ENCODE measurements around the gene OR5B21.

Gene OR5B21

DNA sequence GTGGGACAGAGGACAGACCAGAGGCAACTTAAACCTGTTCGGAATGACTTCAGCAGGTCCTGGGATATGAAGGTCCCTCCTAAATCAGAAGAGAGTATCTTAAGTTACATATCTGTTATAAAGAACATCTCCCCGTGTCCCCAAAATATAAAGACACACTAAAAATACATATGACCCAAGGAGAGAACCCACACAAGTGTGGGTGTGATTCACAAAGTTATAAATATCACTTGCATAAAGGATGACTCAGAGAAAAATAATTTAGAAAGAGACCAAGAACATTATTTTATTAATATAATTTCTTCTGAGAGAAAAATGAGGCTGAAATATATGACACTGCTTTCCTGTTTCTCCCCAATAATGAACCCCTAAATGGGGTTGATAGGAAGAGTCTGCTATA lies 14.2 kb downstream of the OR5B21 start:
- DNase-seq (ENCODE audit: low spot score), result no peak

GRCh38 chr11:58490827-58491226 lies 17.1 kb downstream of the OR5B21 start:
- no peak for DNase-seq (ENCODE audit: low spot score)

DNA sequence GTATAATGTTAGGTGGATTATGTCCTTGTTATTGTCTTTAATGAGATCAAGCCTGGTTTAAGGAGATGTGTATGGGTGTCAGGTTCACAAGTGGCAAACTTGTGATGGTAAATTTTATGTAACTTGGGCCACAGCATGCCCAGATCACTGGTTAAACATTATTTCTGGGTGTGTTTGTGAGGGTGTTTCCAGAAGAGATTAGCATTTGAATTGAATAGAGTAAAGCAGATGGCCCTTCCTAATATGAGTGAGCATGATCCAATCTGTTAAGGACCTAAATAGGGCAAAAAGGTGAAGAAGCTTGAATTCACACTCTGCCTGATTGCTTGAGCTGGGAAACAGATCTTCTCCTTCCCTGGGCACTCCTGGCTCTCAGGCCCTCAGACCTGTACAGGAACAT lies 20.7 kb downstream of the OR5B21 start:
- DNase-seq (ENCODE audit: low spot score), result no peak

DNA sequence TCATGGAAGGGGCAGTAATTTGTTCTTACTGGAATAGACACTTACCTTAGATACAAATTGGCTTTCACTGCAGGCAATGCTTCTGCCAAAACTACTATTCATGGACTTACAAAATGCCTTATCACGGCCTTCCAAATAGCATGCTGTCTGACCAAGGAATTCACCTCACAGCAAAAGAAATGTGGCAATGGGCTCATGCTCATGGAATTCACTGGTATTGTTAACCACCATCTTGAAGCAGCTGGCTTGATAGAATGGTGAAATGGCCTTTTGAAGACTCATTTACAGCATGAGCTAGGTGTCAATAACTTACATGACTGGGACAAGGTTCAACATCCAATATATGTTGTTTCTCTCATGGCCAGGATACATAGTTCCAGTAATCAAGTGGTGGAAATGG lies 21.9 kb downstream of the OR5B21 start:
- DNase-seq (ENCODE audit: low spot score), result no peak

DNA sequence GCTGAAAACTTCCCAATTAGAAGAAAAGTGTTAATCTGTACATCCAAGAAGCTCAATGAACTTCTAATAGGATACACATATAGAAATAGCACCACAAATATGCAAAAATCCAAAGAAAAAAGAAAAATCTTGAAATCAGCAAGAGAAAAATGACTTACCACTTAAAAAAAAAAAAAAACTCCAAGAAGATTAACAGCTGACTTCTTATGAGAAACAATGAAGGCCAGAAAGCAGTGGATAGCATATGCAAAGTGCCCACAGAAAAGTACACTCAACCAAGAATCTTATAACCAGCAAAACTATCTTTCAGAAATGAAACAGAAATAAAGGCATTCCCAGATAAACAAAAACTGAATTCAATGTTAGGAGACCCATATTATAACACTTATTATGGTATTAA lies 36.0 kb downstream of the OR5B21 start:
- DNase-seq (ENCODE audit: low spot score), result no peak

DNA sequence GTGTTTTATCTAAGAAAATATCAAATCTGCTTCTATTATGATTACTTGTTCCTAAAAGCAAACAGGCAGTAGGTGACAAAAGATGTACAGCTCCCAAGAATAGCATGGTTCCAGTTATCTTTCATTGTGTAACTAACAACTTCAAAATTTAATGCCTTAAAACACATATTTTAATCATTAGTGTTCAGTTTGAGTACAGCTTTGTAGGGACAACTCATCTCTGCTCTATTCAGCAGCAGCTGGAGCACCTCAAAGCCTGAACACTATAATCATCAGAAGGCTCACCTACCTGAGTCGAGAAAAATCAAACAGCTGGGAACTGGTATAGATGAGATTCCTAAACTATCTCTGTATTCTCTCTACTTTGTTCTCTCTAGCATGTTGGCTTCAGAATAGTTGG lies 41.6 kb downstream of the OR5B21 start:
- no peak for DNase-seq (ENCODE audit: low spot score)

- DNase-seq (ENCODE audit: low spot score), result no peak
Measured at GRCh38 chr11:58465690-58466089, 42.2 kb downstream of the OR5B21 start.
